Trophoblast cell (in vitro differentiated cells and primary cell): ENCODE results near the gene MOXD1.

Experiments
- DNase-seq, 2 donors: peaks; one replicate each; pipeline ENCODE4 v3.0.0-alpha.2; 2016
- H2AFZ ChIP-seq: 2 replicates; pipeline ENCODE4 v1.6.1; 2013; ENCODE audit warnings: low read length, moderate library complexity, mild to moderate bottlenecking; ENCODE audit not compliant: insufficient read depth, poor library complexity
- H2AK5ac ChIP-seq: 2 replicates; pipeline ENCODE4 v1.6.1; 2013; ENCODE audit warnings: mild to moderate bottlenecking, low read length
- H2BK120ac ChIP-seq: 2 replicates; pipeline ENCODE4 v1.6.1; 2013; ENCODE audit warnings: low read length, mild to moderate bottlenecking, moderate library complexity; ENCODE audit not compliant: insufficient read depth, poor library complexity
- H2BK12ac ChIP-seq: 2 replicates; pipeline ENCODE4 v1.6.1; 2013; ENCODE audit warnings: mild to moderate bottlenecking, low read length, moderate library complexity
- H2BK5ac ChIP-seq: 2 replicates; pipeline ENCODE4 v1.6.1; 2013; ENCODE audit warnings: low read length, low read depth, moderate library complexity, mild to moderate bottlenecking; ENCODE audit not compliant: poor library complexity
- H3K14ac ChIP-seq: 2 replicates; pipeline ENCODE4 v1.6.1; 2013; ENCODE audit warnings: mild to moderate bottlenecking, low read length
- H3K18ac ChIP-seq: 2 replicates; pipeline ENCODE4 v1.6.1; 2013; ENCODE audit warnings: mild to moderate bottlenecking, low read length
- H3K23ac ChIP-seq: 2 replicates; pipeline ENCODE4 v1.6.1; 2013; ENCODE audit warnings: low read length
- H3K27ac ChIP-seq: 2 replicates; pipeline ENCODE4 v1.5.1; 2013; ENCODE audit warnings: low read depth, mild to moderate bottlenecking, inconsistent platforms, low read length, moderate library complexity
- H3K27me3 ChIP-seq: 2 replicates; pipeline ENCODE4 v1.6.1; 2013; ENCODE audit warnings: inconsistent platforms, mild to moderate bottlenecking, low read length, moderate library complexity; ENCODE audit not compliant: insufficient read depth
- H3K36me3 ChIP-seq, 2 experiments: 1 replicate in 1 of 2; 2 replicates in 1 of 2; pipeline ENCODE4 v1.6.1; 2013; ENCODE audit warnings: low read length in 2 of 2, mild to moderate bottlenecking in 2 of 2, moderate library complexity in 1 of 2; ENCODE audit not compliant: insufficient read depth in 2 of 2, control insufficient read depth in 1 of 2
- H3K4ac ChIP-seq: 2 replicates; pipeline ENCODE4 v1.6.1; 2013; ENCODE audit warnings: low read depth, mild to moderate bottlenecking, low read length, moderate library complexity
- H3K4me1 ChIP-seq, 2 experiments: 1 replicate in 1 of 2; 2 replicates in 1 of 2; pipeline ENCODE4 v1.6.1; 2013; ENCODE audit warnings: low read length in 2 of 2, mild to moderate bottlenecking in 2 of 2, moderate library complexity in 1 of 2; ENCODE audit not compliant: insufficient read depth in 2 of 2, control insufficient read depth in 1 of 2
- H3K4me2 ChIP-seq: 2 replicates; pipeline ENCODE4 v1.6.1; 2013; ENCODE audit warnings: inconsistent platforms, mild to moderate bottlenecking, low read length, moderate library complexity
- H3K4me3 ChIP-seq: 2 replicates; pipeline ENCODE4 v1.5.1; 2013; ENCODE audit warnings: mild to moderate bottlenecking, low read depth, low read length, inconsistent platforms
- H3K79me1 ChIP-seq: one replicate; pipeline ENCODE4 v1.6.1; 2013; ENCODE audit warnings: low read length
- H3K79me2 ChIP-seq: 2 replicates; pipeline ENCODE4 v1.6.1; 2013; ENCODE audit warnings: low read length, mild to moderate bottlenecking; ENCODE audit not compliant: control insufficient read depth, insufficient read depth, poor library complexity
- H3K9ac ChIP-seq: 2 replicates; pipeline ENCODE4 v1.6.1; 2013; ENCODE audit warnings: mild to moderate bottlenecking, low read length
- H3K9me3 ChIP-seq: 2 replicates; pipeline ENCODE4 v1.6.1; 2013; ENCODE audit warnings: low read depth, mild to moderate bottlenecking, control low read depth, inconsistent platforms, low read length; ENCODE audit not compliant: insufficient read depth
- H4K12ac ChIP-seq: 2 replicates; pipeline ENCODE4 v1.6.1; 2013; ENCODE audit warnings: low read depth, mild to moderate bottlenecking, low read length, moderate library complexity
- H4K8ac ChIP-seq: 2 replicates; pipeline ENCODE4 v1.6.1; 2013; ENCODE audit warnings: low read depth, mild to moderate bottlenecking, low read length, moderate library complexity
- H4K91ac ChIP-seq: one replicate; pipeline ENCODE4 v1.6.1; 2013; ENCODE audit warnings: low read depth, mild to moderate bottlenecking, low read length, moderate library complexity
- WGBS: extraction: QIAGEN DNeasy Blood & Tissue Kit; methylation state at CpG from one replicate; pipeline ENCODE4 v1.1.7; 2013; ENCODE audit warnings: missing lambda C conversion rate; ENCODE audit not compliant: insufficient read length, insufficient coverage; ENCODE audit errors: extremely low coverage; 5-methylcytosine and 5-hydroxymethylcytosine counted together

Gene MOXD1

GRCh38 chr6:132404736-132405135 lies 3.5 kb upstream of the MOXD1 start:
- Histone ChIP-seq H3K4me2 (no peak overlapping the region), H2AFZ (no peak overlapping the region), H3K36me3 (no peaks in the 10 kb centered on the region), H3K4me3 (no peak overlapping the region), H4K12ac (no peak overlapping the region), H3K18ac (no peak overlapping the region), H3K4ac (no peak overlapping the region), H3K23ac (no peak overlapping the region), H2AK5ac (no peak overlapping the region), H2BK120ac (no peak overlapping the region), H2BK12ac (no peak overlapping the region), H4K8ac (no peak overlapping the region), H3K4me1 (peaks cover 0 to 12% of the 10 kb centered on the region in 2 experiments), H3K14ac (no peak overlapping the region), H3K9me3 (no peaks in the 10 kb centered on the region), H3K27ac (no peak overlapping the region), H3K79me1 (no peaks in the 10 kb centered on the region), H2BK5ac (no peak overlapping the region), H3K79me2 (no peaks in the 10 kb centered on the region), H3K27me3 (peaks cover 26% of the 10 kb centered on the region), H4K91ac (no peak overlapping the region), H3K9ac (no peak overlapping the region)
- no peak for DNase-seq
- no CpG with 5 or more reads among the region's 3 CpGs for WGBS

DNA sequence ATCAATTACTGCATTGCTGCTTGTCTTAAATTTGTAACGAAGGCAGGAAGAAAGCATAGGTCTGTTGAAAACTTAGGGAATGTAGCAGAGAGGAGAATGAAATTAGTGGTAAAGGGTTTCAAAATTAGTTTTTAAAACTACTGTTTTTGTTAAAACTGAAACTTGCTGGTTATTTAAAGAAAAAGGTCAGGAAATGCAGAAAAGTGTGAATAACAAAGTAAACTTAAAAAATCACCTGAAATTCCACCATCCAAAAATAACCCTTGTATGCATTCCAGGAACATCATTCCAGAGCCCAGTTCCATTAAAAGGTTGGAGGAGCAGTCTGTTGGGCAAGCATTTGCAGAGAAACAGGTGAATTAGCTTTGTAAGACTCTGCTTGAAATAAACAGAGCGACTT lies 3.1 kb upstream of the MOXD1 start:
- Histone ChIP-seq H3K14ac (no peak overlapping the region), H2AK5ac (no peak overlapping the region), H3K27me3 (peaks cover 26% of the 10 kb centered on the region), H2AFZ (no peak overlapping the region), H3K4me1 (peaks cover 0 to 12% of the 10 kb centered on the region in 2 experiments), H3K27ac (no peak overlapping the region), H3K9me3 (no peaks in the 10 kb centered on the region), H3K4me2 (no peak overlapping the region), H3K4me3 (no peak overlapping the region), H2BK5ac (no peak overlapping the region), H4K8ac (no peak overlapping the region), H3K4ac (no peak overlapping the region), H3K36me3 (no peaks in the 10 kb centered on the region), H4K12ac (no peak overlapping the region), H3K18ac (no peak overlapping the region), H2BK12ac (no peak overlapping the region), H3K9ac (no peak overlapping the region), H2BK120ac (no peak overlapping the region), H3K79me1 (no peaks in the 10 kb centered on the region), H4K91ac (no peak overlapping the region), H3K23ac (no peak overlapping the region), H3K79me2 (no peaks in the 10 kb centered on the region)
- no CpG with 5 or more reads among the region's 2 CpGs for WGBS
- no peak for DNase-seq

DNA sequence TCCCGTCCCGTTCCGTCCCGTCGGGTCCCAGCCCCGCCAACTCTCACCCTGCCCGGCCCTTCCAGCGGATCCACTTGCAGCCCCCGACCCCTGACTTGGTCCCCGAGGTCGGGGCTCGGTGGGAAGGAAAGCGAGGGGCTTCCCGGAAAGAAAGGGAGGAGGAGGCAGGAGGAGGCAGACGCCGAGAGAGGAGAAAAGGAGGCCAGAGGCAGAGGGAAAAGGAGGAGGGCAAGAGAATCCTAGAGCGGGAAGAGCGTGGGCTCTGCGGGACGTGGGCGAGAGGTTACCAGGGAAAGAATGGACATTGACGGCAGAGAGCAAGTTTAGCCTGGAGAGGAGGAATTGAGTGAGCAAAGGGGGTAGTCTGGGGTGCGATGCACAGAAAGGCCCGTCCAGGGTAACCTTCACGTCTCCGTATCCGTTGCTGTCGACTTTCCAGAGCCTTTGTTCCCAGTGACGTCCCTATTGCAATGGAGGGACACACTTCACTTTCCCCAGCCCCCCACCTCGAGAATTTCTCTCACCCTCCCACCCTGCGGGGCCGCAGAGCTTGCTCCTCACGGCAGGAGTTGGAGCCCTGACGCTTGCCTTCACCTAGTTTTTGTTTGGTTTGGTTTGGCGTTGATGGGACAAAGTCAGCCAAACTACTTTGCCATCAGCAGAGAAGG lies 477 bp upstream of the MOXD1 start:
- Histone ChIP-seq H3K4me2 (peak overlapping the region; percentile 84), H4K12ac (no peak overlapping the region), H3K27me3 (peaks cover 26% of the 10 kb centered on the region), H4K91ac (no peak overlapping the region), H3K9ac (no peak overlapping the region), H2BK5ac (no peak overlapping the region), H3K79me2 (no peaks in the 10 kb centered on the region), H2AK5ac (no peak overlapping the region), H2BK120ac (no peak overlapping the region), H3K4me1 (peaks cover 0 to 12% of the 10 kb centered on the region in 2 experiments), H3K79me1 (no peaks in the 10 kb centered on the region), H3K4me3 (peak overlapping the region; percentile 75), H3K23ac (no peak overlapping the region), H2AFZ (peak overlapping the region; percentile 82), H3K36me3 (no peaks in the 10 kb centered on the region), H3K14ac (no peak overlapping the region), H4K8ac (peak overlapping the region; percentile 45), H3K27ac (no peak overlapping the region), H3K18ac (no peak overlapping the region), H2BK12ac (no peak overlapping the region), H3K4ac (no peak overlapping the region), H3K9me3 (no peaks in the 10 kb centered on the region)
- no peak for DNase-seq
- no CpG with 5 or more reads among the region's 35 CpGs for WGBS

DNA sequence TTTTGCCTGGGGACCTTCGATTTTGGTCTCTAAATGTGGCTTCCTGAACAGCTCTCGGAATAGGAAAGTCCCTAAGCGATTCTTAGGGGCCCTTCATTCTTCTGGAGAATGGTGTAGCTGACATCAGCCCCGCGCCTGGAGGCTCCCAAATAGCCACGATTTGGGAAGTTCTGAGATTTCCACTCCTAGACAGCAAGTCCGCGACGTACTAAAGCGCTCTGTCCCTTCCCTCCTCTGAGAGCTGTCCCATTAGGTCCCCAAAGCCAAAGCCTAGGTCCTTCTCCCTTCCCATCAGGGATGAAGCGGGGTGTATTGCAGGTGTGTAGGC lies 756 bp downstream of the MOXD1 start:
- H3K4me3 ChIP-seq = peak overlapping the region; percentile 75
- H3K36me3 ChIP-seq = no peaks in the 10 kb centered on the region
- no peak overlapping the region for H3K27ac ChIP-seq
- DNase-seq = no peak
- H4K8ac ChIP-seq = no peak overlapping the region
- H4K12ac ChIP-seq = no peak overlapping the region
- no peak overlapping the region for H4K91ac ChIP-seq
- no peaks in the 10 kb centered on the region for H3K79me1 ChIP-seq
- no peak overlapping the region for H3K14ac ChIP-seq
- H3K23ac ChIP-seq = no peak overlapping the region
- no peak overlapping the region for H3K9ac ChIP-seq
- no peaks in the 10 kb centered on the region for H3K9me3 ChIP-seq
- H3K4me1 ChIP-seq = peaks cover 0 to 12% of the 10 kb centered on the region in 2 experiments
- no peaks in the 10 kb centered on the region for H3K79me2 ChIP-seq
- no peak overlapping the region for H3K4ac ChIP-seq
- peaks cover 26% of the 10 kb centered on the region for H3K27me3 ChIP-seq
- no peak overlapping the region for H2BK12ac ChIP-seq
- WGBS = no CpG with 5 or more reads among the region's 11 CpGs
- peak overlapping the region; percentile 88 for H2AFZ ChIP-seq
- no peak overlapping the region for H3K18ac ChIP-seq
- H2BK120ac ChIP-seq = no peak overlapping the region
- H2AK5ac ChIP-seq = no peak overlapping the region
- H3K4me2 ChIP-seq = peak overlapping the region; percentile 84
- no peak overlapping the region for H2BK5ac ChIP-seq
